Ishikawa (cell line): ENCODE results near the gene ARHGEF10L.

Experiments used
- CEBPB ChIP-seq: IDR thresholded peaks from 2 replicates; pipeline ENCODE4 v1.6.1; 2012
- EGR1 ChIP-seq: IDR thresholded peaks from 2 replicates; pipeline ENCODE4 v1.6.1; 2012
- EP300 ChIP-seq: IDR thresholded peaks from 2 replicates; pipeline ENCODE4 v1.6.1; 2012; ENCODE audit warnings: borderline replicate concordance
- RAD21 ChIP-seq: IDR thresholded peaks from 2 replicates; pipeline ENCODE4 v1.6.1; 2012; ENCODE audit warnings: low read depth
- TEAD4 ChIP-seq: IDR thresholded peaks from 2 replicates; pipeline ENCODE4 v1.6.1; 2012
- YY1 ChIP-seq: IDR thresholded peaks from 2 replicates; pipeline ENCODE4 v1.6.1; 2012; ENCODE audit warnings: low read depth

DNA sequence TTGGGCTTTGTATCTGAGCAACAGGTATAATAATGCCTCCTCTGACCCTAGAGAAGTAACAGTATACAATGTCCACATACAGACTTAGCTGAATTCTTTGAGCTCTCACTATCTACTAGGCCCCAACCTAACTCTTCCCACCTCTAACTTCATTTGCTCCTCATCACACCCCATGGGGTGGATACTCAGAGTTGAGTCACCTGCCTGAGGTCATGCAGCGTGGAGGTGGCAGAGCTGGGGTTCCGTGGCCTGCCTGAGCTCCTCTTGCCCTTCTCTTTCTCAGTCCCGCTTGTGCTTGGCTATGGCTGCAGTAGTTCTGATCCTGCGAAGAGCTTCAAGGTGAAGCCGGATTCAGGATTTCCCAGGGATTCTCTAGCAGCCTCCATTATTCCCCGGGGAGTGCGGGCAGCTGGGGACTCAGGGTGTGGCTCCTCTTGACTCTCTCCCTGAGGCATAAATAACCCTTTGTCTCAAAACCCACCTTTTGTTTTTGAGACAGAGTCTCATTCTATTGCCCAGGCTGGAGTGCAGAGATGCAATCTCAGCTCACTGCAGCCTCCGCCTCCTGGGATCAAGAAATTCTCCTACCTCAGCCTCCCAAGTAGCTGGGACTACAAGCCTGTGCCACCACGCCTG, 185.7 kb downstream of the ARHGEF10L start:
- TF ChIP-seq CEBPB (no peak), TEAD4 (no peak), RAD21 (no peak), EP300 (no peak), YY1 (no peak), EGR1 (no peak)
